ENCODE results near the gene GALNT10.

The GALNT10 gene

GRCh38 chr5:154298065-154298464, 107.5 kb downstream of the GALNT10 start:
- no peak for DNase-seq

- DNase-seq: no peak
These were observed 109.8 kb downstream of the GALNT10 start for GRCh38 chr5:154300207-154300883.

- DNase-seq: no peak
These were observed 111.2 kb downstream of the GALNT10 start for GRCh38 chr5:154301726-154302125.

GRCh38 chr5:154302161-154302560, 111.6 kb downstream of the GALNT10 start:
- peak; percentile 57 for DNase-seq

- no peak for DNase-seq
These were observed 112.6 kb downstream of the GALNT10 start for GRCh38 chr5:154303133-154303532.

GRCh38 chr5:154308443-154309370, 118.2 kb downstream of the GALNT10 start:
- no peak for DNase-seq

- no peak for DNase-seq
These were observed 118.8 kb downstream of the GALNT10 start for GRCh38 chr5:154309371-154309745.

- no peak for DNase-seq
These were observed 119.3 kb downstream of the GALNT10 start for GRCh38 chr5:154309805-154310204.

- DNase-seq: no peak
These were observed 120.8 kb downstream of the GALNT10 start for GRCh38 chr5:154311362-154311761.

- no peak for DNase-seq
These were observed 121.5 kb downstream of the GALNT10 start for GRCh38 chr5:154312000-154312399.

GRCh38 chr5:154312576-154312975, 122.0 kb downstream of the GALNT10 start:
- no peak for DNase-seq

GRCh38 chr5:154313360-154314017, 123.0 kb downstream of the GALNT10 start:
- no peak for DNase-seq

GRCh38 chr5:154315196-154315595, 124.7 kb downstream of the GALNT10 start:
- no peak for DNase-seq

GRCh38 chr5:154315756-154316155, 125.2 kb downstream of the GALNT10 start:
- no peak for DNase-seq

GRCh38 chr5:154316223-154316935, 125.8 kb downstream of the GALNT10 start:
- no peak for DNase-seq

- no peak for DNase-seq
These were observed 127.4 kb downstream of the GALNT10 start for GRCh38 chr5:154317916-154318315.

- DNase-seq: no peak
These were observed 128.2 kb downstream of the GALNT10 start for GRCh38 chr5:154318691-154319090.

GRCh38 chr5:154319736-154320135, 129.2 kb downstream of the GALNT10 start:
- DNase-seq: no peak

GRCh38 chr5:154320224-154321089, 129.9 kb downstream of the GALNT10 start:
- peak; percentile 67 for DNase-seq

- DNase-seq: no peak
These were observed 131.0 kb downstream of the GALNT10 start for GRCh38 chr5:154321546-154321945.

- DNase-seq: no peak
These were observed 133.5 kb downstream of the GALNT10 start for GRCh38 chr5:154324033-154324432.

- DNase-seq: no peak
These were observed 135.0 kb downstream of the GALNT10 start for GRCh38 chr5:154325566-154325965.

Data from femur (tissue), 1 donor.